Measurements from ENCODE around the gene EEIG1.
"Not testable (repeated sequence)": the region's sequence is repeated elsewhere in the genome, so short reads cannot be mapped to it uniquely, and the experiment has no call there.

Gene EEIG1

DNA sequence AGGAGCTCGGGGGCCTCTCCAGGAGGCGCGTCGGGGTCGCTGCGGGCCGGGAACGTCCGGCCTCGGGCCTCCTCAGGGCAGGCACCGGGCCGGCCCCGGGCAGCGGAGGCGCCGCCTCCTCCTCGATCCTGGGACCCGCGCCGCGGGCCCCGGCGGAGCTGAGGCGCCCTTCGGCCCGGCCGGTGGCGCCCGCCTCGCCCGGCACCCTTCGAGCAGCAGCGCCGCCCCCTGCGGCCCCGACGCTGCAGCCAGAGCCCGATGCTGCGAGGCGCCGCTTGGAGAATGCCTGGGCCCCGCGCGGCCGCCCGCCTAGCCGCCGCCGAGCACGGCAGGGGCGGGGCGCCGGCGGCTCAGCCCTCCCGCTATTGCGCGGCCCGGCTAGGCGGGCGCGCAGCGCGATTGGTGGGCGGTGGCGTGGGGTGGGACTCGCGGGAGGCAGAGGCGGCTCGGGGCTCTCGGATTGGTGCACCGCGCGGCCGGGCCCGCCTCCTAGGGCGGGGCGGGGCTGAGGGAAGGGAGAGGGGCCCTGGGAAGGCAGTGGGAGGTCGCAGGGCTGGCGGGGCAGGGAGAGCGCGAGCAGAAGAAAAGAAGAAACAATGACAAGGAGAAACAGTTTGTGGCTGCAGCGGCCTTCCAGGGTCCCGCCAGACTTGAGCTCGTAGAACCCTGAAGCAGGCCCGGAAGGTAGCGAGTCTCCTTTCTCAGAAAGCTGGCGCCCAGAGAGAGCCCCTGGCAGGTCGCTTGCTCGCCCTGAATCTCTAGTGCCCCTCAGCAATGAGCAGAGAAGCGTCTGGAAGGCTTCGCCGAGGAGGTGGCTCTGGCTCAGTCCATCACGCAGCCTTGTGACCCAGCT lies at the start of gene EEIG1:
Gene EEIG1, minus strand, starts transcription at position 284 of the 853 bp plus-strand sequence. CDS start 852 bp downstream, outside the sequence.
- peak; percentile 98 for DNase-seq

DNA sequence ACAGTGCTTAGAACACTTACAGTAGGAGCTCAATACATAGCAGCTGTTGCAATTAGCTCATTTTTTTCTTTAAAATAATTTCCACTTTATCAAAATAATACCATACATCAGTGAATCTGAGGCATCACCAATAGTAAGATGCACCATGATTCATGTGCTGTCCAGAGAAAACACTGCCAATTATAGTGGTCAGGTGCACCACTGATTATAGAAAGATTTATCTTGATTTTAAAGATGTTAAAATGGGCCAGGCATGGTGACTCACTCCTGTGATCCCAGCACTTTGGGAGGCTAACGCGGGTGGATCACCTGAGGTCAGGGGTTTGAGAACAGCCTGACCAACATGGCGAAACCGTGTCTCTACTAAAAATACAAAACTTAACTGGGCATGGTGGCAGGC lies 46.9 kb upstream of the EEIG1 start:
- DNase-seq = no peak

DNA sequence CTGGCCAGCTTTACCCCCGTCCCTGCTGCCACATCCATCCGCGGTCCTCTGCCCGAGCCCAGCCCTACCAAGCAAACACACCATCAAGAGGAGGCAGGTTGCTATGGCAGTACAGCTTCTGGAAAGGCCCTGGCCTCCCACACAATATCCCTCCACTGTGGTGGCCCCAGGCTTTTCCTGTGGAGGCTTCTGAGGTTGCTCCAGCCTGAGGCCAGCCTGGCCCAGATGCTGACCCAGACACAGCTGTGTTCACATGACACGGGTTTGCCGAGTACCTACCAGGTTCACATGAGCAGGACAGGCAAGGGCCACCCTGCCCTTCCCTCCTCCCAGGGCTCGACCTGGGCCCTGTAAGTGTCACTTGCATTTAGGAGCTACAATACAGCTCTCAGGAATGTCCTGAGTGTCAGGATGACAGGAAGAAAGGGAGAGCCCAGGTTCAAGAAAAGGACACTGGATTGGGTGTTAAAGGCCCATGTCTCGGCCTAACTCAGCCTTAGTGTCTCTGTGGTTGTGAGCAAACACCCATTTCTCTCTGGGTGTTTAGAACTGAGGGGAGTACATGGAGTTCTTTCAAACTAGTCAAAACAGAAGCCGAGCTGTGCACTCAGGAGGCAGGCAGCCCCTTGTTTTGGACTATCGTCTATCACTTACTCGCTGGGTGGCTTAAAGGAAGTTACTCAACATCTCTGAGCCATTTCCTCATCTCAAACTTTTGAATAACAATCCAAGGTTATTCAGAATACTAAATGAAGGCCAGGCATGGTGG lies 46.2 kb upstream of the EEIG1 start:
- no peak for DNase-seq

DNA sequence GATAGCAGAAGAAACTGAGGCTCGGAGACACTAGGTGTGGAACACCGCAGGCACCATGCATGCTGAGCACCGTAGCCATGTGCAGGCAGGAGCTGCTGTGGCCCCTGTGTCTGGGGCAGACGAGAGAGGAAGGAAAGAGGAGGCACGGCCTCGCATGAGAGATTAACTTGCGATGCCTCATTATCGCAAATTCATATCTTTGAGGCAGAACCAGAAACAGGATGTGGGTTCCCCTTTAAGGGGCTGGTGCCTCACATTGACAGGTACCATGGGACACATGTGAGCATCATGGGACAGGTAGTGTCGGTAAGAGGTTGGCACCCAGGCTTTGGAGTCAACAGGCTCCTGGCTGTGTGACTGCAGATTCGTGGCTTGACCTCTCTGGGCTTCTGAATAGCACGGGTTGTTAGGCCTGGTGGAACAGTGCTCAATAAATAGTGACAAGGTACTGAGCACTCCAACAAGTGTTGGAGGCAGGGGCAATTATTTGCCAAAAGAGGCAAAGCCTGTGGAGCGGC lies 45.5 kb upstream of the EEIG1 start:
- DNase-seq = no peak

DNA sequence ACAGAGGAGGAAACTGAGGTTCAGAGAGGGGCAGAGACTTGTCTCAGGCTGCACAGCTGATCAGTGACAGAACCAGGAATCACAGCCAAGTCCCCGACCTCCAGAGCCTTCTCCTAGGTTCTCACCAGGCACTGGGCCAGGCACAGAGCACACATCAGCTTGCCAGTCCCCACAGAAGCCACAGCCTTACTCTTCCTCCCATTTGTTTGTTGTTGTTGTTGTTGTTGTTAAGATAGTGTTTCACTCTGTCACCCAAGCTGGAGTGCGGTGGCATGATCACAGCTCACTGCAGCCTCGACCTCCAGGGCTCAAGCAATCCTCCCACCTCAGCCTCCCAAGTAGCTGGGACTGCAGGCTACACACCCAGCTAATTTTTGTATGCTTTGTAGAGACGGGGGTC lies 44.9 kb upstream of the EEIG1 start:
- DNase-seq = no peak

DNA sequence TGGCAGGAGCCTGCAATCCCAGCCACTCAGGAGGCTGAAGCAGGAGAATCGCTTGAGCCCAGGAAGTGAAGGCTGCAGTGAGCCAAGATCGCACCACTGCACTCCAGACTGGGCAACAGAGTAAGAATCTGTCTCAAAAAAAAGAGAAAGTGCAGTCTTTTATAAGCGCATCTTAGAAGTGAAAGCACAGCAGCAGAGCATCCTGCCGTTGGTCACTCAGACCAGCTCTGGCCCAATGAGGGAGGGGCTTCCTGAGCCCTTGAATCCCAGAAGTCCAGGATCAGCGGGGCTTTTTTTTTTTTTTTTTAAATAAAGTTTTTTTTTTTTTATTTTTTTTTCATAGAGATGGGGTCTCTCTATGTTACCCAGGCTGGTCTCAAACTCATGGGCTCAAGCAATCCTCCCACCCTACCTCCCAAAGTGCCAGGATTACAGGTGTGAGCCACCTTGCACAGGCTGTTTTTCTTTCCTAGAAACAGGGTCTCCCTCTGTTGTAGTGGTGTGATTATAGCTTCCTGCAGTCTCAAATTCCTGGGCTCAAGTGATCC lies 44.0 kb upstream of the EEIG1 start:
- DNase-seq = no peak

DNA sequence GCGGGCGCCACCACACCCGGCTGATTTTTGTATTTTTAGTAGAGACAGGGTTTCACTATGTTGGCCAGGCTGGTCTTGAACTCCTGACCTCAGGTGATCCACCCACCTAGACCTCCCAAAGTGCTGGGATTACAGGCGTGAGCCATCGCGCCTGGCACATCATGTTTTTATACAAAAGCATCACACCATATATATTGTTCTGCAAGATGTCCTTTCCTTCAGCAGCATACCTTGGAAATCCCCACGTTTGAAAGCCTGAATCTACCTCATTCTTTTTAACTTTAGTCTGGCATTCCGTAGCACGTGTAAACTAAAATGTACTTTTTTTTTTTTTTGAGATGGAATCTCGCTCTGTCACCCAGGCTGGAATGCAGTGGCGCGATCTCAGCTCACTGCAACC lies 42.9 kb upstream of the EEIG1 start:
- DNase-seq = not testable (repeated sequence)

DNA sequence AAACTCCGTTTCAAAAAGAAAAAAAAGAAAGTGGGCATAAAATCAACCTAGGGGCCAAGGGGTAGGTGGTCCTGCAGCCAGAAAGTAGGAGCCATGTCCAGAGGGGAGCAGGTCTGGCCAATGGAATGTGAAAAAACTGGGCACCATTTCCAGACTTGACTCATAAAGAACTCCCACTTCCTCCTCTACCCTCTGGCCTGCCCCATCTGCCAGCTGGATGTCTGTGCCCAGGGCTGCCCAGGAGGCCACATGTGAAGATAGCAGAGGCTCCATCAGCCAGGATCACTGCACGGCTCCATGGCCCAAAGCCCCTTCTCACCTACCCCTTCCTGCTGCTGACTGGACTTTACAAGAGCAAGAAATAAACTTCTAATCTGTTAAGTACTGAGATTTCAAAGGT lies 42.1 kb upstream of the EEIG1 start:
- no peak for DNase-seq

DNA sequence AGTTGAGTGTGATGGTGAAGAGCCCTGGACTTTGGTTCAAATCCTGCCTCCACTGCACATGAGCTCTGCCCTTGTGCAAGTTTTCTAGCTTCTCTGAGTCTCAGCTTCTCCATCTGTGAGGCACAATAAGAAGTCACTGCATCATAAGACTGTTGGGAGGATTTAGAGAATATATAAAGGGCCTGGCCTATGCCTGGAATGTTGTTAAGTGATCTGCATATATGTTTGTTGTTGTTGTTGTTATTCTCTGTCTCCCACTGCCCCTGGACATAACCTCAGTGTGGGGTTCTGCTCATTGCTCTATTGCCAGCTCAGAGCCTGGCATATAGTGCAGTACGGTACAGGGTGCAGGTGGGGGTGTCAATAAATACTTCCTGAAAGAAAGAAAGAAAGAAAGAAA lies 40.3 kb upstream of the EEIG1 start:
- no peak for DNase-seq

DNA sequence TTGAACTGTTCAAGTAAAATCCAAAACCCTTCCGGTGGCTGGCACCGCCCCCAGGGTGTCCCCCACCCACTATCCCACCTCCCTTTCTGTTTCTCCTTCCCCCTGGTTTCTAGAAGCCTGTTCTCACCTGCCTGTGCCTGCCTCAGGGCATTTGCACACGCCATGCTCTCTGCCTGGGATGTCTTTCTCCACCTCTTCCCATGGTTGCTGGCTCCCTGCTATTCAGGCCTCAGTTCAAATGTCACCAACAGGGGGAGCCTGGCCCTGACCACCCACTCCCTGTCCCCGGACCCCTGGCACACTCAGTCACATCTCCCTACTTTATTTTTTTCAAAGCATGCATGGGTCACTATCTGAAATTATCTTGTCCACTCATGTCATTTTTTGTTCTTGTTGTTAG lies 39.9 kb upstream of the EEIG1 start:
- DNase-seq = peak; percentile 23

DNA sequence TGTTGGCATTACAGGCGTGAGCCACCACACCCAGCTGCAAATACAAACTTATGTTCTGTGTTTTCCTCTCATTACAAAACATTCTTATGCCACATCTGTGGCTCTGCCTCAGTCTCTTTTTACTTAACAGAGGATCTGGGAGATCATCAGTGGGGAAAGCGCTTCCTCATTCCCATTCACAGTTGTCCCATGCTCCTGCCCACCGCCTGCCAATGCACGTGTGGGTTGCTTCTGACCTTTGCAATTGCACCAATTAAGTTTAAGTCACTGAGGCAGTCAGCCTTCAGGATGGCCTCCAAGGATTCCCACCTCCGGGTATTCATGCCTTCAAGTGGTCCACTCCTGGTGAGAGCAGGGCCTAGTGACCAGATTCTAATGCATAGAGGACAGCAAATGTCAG lies 34.9 kb upstream of the EEIG1 start:
- no peak for DNase-seq

DNA sequence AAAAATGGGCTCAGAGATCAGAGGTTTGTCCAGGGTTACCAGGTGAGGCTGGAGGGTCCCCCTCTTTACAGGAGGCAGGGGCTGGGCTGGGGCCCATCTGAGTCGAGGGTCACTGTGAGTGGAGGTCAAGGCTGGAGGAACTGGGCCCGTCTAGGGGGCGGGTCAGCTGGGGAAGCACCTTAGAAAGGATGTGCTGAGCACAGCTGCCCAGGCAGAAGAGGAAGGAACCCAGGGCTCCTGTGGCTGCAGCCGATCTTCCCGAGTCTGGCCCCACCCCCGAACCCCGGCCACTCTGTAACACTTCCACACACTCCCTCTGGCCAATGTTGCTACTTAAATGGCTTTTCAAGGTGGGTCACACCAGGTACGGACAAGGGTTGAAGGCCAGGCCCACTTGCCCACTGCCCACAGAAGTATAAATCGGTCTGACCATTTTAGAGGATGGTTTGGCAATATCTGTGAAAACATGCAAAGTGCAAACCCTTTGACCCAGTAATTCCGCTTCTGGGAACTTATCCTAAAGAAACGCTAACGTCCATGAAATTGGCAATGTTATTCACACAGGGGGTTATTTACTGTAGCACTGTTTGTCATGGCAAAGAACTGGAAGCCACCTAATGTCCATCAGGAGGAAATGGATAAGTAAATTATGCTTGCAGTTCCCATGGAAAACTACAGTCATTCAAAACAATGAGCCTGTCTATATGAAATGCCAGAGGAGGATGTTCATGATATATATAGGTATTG lies 30.5 kb upstream of the EEIG1 start:
- no peak for DNase-seq

DNA sequence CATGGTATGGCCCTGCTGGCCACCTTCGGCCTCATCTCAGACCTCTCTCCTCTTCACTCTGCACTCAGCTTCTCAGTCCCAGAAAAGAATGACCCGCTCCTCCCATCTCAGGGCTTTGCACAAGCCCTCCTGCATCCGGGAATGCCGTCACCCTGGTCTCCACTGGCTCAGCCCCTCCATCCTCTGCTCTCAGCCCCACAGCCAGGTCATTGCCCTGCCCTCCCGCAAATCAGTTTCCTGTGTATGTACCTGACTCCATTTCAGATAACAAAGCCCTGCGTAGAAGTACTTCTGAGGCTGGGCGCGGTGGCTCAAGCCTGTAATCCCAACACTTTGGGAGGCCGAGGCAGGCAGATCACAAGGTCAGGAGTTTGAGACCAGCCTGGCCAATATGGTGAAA lies 28.9 kb upstream of the EEIG1 start:
- DNase-seq = no peak

DNA sequence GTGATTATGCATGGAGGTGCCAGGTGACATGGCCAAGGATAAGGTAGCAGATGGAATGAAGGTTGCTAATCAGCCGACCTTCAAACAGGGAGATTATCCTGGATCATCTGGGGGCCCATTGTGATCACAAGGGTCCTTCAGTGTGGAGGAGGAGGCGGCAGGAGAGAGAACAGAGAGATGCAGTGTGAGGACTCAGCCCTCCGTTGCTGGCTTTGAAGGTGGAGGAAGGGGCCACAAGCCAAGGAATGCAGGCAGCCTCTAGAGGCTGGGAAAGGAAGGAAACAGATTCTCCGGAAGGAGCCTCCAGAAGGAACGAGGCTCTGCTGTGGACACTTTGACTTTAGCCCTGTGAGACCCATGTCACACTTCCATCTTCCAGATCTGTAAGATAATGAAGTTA lies 27.4 kb upstream of the EEIG1 start:
- DNase-seq = no peak

DNA sequence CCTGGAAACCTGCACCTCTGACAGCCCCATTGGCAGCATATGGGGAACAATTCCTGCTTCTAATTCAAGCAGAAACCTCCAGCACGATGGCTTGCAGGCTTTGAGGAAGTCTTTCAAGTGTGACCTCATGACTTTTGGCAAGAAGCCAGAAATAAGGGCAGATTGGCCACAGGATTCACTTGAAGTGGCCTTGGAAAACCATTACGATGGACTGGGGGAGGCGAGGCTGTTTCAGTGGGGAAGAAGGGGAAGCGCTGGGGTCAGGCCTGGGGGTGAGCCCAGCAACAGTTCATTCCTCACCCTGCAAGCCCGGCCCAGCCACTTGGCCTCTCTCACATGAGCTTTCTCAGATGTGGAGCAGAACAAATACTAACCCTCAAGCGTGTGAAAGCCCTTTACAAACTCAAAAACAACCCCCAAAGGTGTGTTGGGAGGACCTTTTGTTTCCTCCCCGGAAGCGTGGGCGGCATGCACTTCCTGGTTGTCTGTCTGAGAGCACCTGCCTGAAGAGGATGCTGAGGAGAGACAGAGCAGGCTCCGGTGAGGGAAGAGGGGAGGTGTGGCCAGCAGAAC lies 26.9 kb upstream of the EEIG1 start:
- DNase-seq = peak; percentile 64

DNA sequence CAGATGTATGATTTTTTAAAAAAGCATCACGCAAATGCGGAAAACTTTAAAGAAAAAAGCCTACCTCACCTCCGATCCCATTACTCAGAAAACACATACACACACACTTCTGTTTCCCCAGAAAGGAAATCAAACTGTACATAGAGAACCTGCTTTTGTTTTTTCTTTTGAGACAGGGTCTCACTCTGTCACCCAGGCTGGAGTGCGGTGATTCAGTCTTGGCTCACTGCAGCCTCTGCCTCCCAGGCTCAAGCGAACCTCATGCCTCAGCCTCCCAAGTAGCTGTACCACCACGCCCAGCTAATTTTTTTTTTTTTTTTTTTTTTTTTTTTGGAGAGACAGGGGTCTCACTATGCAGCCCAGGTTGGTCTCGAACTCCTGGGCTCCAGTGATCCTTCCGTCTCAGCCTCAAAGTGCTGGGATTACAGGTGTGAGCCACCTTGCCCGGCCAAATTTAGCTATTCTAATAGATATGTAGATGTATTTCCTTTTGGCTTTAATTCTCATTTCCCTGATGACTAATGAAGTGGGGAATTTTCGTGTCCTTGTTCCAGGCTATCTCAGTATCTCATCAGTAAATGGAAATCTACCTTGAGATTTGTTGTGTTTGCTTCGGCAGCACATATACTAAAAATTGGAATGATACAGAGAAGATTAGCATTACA lies 25.7 kb upstream of the EEIG1 start:
- no peak for DNase-seq

DNA sequence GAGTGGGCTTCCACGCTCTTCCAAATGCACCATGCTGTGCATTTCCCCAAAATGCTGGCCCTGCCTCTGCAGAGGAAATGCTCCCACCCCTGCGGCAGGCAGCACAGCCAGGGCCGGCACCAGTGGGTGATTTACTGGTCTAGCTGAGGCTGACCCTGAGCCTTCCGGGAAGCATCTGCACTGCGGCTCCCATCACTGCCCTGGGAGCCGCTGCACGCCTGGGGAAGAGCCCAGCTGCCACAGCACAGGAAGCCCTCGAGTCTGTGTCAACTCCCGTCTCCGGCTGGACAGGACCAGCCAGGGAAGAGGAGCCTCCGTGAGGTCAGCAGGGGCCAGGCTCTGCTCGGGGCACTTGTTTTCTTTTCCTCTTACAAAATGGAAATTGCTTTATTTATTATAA lies 25.1 kb upstream of the EEIG1 start:
- peak; percentile 32 for DNase-seq

DNA sequence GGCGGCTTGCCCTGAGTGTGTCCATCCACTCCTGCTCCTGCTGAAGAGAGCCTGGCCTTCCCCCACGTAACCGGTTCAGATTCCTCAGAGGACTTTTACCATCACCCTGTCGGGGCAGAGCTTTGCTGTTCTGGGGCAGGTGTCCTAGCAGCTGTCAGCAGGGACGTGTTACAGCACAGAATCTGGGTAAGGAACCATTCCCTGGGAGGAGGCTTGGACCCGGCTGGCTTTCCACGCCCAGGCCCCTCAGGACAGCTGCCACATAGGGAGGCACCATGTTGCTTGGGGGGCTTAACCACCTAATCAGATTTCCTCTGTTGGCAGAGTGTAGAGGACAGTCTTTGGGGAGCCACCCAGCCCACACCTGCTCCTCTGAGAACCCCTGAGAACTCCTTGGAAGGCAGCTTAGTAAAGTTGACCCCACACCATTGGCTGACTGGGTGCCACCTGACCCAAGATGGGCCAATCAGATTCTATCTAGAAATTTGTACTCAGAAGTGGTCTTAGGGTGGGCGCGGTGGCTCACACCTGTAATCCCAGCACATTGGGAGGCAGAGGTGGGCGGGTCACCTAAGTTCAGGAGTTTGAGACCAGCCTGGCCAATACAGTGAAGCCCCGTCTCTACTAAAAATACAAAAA lies 23.3 kb upstream of the EEIG1 start:
- DNase-seq = no peak

DNA sequence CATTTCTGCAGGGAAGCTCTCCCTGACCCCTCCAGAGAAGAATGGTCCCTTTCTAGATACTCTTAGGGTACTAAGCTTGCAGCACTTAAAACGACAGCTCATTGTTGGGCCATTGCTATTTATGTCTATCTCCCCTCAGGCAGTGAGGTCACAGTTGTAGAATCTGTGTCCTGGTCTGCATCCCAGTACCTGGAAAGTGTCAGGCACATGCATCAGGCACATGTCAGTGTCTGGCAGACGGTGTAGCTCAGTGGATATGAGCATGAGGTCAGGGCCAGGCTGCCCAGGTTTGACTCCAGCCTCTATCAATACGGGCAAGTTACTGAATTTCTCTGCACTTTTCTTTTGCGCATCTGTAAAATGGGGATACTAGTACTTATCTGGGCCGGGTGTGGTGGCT lies 22.2 kb upstream of the EEIG1 start:
- no peak for DNase-seq

DNA sequence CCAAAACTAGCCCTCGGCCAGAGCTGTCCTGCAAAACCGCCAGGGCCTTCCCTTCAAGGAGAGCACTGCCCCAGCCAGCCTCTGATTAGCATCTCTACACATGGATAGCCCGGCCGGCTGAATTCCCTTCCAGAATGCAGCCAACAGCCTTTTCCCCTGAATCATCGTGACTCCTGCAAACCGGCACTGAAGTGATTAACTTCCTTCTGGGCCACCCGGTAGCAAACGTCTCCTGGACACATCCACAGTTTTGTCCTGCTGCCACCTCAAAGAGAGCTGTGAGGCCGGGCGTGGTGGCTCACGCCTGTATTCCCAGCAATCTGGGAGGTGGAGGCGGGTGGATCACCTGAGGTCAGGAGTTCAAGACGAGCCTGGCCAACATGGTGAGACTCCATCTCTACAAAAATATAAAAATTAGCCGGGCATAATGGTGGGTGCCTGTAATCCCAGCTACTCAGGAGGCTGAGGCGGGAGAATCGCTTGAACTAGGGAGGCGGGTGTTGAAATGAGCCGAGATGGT lies 21.1 kb upstream of the EEIG1 start:
- DNase-seq = no peak

DNA sequence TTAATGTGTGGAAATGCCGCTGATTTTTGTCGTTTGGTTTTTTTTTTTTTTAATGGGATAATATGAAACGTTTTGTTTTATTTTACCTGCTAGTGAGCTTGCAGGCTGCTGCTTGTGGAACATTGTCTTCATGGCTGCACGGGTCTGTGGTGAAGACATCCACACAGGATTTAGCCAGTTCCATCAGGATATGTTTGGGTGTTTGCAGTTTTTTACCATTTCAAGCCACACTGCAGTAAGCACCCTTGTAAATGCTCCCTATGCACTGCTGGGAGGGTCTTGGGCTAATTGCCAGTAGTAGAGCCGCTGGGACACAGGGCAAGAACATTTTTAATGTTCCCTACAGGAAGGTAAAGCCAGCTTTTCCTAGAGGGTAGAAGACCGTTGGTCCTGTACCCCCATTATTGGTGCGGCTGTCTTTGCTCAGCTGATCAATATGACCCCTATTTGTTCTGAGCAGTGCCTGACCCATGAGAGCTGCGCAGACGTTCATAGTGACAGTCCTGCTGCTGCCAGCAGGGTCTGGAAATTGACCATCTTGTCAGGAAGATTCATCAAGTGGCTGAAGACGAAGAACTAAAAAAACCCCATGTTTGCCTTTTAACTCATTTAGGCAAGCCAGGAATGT lies 20.5 kb upstream of the EEIG1 start:
- DNase-seq = no peak
